ENCODE measurements around the gene CHD6.

DNA sequence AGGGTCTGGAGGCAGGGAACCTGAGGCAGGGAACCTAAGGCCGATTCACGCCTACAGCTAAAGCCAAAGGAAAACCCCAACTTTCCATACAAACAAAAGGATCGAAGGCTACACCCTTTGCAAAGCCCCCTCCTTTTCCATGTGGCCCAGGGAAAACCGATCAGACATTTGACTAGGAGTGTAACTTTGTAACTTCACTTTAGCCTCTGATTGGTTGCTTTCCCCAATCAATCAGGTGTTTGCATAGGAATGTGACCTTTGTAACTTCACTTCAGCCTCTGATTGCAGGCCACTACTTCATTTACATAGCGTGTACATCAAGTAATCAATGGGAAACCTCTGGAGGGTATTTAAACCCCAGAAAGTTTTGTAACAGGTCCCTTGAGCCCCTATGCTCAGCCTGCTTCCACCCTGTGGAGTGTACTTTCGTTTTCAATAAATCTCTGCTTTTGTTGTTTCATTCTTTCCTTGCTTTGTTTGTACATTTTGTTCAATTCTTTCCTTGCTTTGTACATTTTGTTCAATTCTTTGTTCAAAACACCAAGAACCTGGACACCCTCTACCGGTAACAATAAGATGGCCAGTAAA lies 43.3 kb downstream of the CHD6 start:
- TF ChIP-seq EZH2 (IDR thresholded peaks at IDR 0.05; ENCODE audit: low read depth, unreplicated experiment), result no peak
- TF ChIP-seq, protein P1, sequence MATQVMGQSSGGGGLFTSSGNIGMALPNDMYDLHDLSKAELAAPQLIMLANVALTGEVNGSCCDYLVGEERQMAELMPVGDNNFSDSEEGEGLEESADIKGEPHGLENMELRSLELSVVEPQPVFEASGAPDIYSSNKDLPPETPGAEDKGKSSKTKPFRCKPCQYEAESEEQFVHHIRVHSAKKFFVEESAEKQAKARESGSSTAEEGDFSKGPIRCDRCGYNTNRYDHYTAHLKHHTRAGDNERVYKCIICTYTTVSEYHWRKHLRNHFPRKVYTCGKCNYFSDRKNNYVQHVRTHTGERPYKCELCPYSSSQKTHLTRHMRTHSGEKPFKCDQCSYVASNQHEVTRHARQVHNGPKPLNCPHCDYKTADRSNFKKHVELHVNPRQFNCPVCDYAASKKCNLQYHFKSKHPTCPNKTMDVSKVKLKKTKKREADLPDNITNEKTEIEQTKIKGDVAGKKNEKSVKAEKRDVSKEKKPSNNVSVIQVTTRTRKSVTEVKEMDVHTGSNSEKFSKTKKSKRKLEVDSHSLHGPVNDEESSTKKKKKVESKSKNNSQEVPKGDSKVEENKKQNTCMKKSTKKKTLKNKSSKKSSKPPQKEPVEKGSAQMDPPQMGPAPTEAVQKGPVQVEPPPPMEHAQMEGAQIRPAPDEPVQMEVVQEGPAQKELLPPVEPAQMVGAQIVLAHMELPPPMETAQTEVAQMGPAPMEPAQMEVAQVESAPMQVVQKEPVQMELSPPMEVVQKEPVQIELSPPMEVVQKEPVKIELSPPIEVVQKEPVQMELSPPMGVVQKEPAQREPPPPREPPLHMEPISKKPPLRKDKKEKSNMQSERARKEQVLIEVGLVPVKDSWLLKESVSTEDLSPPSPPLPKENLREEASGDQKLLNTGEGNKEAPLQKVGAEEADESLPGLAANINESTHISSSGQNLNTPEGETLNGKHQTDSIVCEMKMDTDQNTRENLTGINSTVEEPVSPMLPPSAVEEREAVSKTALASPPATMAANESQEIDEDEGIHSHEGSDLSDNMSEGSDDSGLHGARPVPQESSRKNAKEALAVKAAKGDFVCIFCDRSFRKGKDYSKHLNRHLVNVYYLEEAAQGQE (IDR thresholded peaks at IDR 0.05; ENCODE audit: unreplicated experiment), result no peak
- TF ChIP-seq, protein P2, sequence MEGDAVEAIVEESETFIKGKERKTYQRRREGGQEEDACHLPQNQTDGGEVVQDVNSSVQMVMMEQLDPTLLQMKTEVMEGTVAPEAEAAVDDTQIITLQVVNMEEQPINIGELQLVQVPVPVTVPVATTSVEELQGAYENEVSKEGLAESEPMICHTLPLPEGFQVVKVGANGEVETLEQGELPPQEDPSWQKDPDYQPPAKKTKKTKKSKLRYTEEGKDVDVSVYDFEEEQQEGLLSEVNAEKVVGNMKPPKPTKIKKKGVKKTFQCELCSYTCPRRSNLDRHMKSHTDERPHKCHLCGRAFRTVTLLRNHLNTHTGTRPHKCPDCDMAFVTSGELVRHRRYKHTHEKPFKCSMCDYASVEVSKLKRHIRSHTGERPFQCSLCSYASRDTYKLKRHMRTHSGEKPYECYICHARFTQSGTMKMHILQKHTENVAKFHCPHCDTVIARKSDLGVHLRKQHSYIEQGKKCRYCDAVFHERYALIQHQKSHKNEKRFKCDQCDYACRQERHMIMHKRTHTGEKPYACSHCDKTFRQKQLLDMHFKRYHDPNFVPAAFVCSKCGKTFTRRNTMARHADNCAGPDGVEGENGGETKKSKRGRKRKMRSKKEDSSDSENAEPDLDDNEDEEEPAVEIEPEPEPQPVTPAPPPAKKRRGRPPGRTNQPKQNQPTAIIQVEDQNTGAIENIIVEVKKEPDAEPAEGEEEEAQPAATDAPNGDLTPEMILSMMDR (conservative IDR thresholded peaks at IDR 0.05; ENCODE audit: low read depth in 2 of 2), result no peak
- TF ChIP-seq JUNB (IDR thresholded peaks at IDR 0.05; ENCODE audit: unreplicated experiment), result no peak
- no peak for TF ChIP-seq POLR2AphosphoS5 (IDR thresholded peaks at IDR 0.05; ENCODE audit: low read depth)
- no peak for TF ChIP-seq CREB1 (CRISPR knock-in tag; IDR thresholded peaks at IDR 0.05; ENCODE audit: low read depth)
